HG02870 (cell line): Measurements from ENCODE around the gene CCR5AS.
"Not testable (repeated sequence)": the region's sequence is repeated elsewhere in the genome, so short reads cannot be mapped to it uniquely, and the experiment has no call there.

Source experiments
- ATAC-seq: cut with Tn5 transposase; IDR thresholded peaks from one replicate; pipeline ENCODE4 v1.9.1; 2021; ENCODE audit warnings: mild to moderate bottlenecking, moderate library complexity; ENCODE audit not compliant: unreplicated experiment

Gene CCR5AS

DNA sequence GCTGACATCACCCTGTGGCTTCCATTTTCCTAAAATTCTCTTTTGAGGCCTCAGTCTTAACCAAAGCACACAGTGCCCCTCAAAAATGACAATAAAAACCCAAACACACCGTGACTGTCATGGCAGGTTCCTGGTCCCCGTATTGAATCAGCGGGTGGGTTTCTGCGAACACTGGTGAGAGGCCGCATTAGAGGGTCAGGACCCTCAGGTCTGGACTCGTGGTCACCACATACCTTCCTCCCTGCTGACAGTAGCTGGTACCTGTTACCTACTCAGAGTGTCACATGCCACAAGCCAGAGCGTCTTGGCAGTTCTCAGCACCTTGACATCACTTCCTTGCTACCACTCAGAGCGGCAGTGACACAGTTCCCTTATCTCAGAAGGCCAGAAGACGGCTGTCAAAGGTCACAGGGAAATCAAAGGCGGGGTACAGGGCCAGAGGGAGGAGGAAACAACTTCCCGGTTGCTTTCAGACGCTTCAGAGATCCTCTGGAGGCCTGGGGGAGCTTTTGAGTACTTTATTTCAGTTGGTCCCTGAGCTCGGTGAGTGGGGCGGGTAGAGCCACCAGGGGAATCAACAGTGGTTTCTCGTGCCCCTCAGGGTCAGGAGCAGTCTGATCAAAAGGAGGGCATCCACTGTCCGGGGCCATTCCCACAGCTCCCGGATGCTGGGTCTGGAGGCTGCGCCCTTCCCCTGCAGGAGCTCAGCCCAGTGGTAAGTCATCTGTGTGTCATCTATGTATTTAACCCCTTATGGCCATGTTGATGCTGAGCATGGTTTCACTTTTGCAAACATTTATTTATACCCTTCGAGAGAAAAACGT, at the start of gene CCR5AS, which contains the start of gene CCRL2:
CCR5AS (minus strand) TSS at position 279 of the 824 bp plus-strand sequence.
CCRL2 (plus strand) TSS at position 472 of the 824 bp plus-strand sequence. CDS start 821 bp downstream, outside the sequence.
- ATAC-seq = no peak

GRCh38 chr3:46456118-46456517, 49.3 kb upstream of the CCR5AS start:
- ATAC-seq = no peak

- ATAC-seq = no peak
Measured at GRCh38 chr3:46455231-46456115, 48.6 kb upstream of the CCR5AS start.

GRCh38 chr3:46454606-46455005, 47.7 kb upstream of the CCR5AS start:
- no peak for ATAC-seq

GRCh38 chr3:46454209-46454595, 47.3 kb upstream of the CCR5AS start:
- ATAC-seq = no peak

GRCh38 chr3:46453526-46454208, 46.8 kb upstream of the CCR5AS start:
- no peak for ATAC-seq

DNA sequence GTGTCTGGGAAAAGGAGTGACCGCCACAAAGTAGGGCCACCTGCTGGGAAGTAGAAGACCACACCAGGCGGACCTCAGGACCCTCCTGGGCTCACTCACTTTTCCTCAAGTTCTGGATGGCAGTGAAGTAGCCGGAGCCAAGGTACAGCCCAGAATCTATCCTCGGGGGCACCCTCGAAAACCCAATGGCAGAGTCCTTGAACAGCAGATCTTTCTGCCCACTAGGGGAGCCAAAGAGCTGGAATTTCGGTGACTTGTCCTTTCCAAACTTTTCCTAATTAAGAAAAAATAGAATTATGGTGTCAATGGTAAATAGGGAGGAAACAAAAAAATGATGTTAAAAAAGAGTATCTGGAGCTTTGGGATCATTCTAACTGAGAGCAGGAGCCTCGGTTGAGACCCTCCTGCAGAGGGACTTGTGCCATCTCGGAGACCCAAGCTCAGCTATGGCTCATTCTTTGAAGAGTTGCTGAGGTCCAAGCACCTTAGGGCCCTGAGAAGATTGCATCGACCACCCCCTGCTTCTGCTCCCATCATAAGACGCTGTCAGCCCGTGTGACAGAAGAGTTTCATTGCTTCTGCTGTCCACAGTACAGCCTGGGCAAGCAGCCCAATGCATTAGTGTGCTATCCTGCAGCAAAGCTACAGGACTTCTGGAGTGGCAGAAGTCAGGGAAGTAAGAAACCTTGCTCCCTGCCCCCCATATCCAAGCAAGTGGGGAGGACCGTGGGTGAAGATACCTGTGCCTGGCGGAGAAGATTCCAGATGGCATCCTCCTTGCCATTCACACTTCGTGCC, 43.1 kb upstream of the CCR5AS start:
- no peak for ATAC-seq

DNA sequence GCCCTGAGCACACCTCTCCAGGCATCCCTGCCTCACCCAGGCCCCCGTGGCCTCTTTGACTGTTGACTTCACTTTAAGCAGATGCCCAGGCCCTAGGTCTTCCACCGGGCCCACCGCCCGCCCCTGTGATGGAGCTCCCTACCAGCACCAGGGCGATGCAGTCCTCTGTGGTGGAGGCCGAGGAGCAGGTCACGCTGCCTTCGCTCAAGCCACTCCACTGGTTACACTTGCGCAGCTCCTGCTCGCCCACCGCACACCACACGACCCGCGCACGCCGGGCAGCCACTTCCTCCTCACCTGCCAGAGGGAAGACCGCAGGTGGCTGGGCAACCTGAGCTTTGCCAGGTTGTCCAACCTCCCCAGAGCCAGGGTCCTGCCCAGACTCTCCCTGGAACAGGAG, 41.9 kb upstream of the CCR5AS start:
- ATAC-seq = no peak

- no peak for ATAC-seq
Measured at GRCh38 chr3:46447228-46447985, 40.5 kb upstream of the CCR5AS start.

DNA sequence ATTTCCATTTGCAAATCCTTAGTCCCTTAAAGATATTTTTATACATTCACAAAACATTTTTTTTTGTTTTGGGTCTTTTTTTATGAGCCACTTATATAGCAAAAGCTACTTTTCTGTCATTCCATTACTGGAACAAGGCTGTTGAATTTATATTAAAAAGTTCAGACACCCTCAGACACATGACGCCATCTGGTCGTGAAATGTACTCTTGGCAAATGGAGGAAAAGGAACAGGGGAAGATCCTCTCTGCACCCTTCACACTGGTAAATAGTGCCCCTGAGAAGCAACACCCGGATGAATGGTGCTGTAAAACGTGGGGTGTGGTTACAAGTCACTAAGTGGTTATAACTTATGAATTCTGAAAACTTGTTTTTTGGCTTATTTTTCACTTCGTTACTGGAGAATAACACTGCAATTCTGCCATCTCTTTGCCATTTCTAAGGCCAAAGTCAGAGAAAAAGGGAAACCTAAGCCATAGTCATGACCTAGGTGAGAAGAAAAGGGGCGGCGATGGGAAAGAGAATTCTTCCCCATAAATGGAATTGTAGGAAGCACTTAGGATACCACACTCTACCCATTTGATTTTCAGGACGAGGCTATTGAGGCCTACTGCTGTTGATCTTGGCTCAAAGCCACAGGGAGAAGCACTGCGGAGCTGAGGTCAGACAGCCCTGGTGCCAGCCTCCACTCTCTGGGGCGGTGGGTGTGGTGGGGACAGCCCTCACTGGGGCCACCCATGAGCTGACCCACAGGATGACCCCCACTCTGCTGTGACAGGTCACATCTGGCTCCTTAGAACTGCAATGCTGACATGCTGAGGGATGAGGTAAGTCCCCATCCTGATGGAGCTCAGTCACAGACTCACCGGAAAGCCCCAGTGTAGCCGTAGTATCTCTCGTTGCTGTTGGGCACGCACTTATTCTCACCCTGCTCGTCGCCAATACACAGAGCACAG, 36.0 kb upstream of the CCR5AS start:
- no peak for ATAC-seq

DNA sequence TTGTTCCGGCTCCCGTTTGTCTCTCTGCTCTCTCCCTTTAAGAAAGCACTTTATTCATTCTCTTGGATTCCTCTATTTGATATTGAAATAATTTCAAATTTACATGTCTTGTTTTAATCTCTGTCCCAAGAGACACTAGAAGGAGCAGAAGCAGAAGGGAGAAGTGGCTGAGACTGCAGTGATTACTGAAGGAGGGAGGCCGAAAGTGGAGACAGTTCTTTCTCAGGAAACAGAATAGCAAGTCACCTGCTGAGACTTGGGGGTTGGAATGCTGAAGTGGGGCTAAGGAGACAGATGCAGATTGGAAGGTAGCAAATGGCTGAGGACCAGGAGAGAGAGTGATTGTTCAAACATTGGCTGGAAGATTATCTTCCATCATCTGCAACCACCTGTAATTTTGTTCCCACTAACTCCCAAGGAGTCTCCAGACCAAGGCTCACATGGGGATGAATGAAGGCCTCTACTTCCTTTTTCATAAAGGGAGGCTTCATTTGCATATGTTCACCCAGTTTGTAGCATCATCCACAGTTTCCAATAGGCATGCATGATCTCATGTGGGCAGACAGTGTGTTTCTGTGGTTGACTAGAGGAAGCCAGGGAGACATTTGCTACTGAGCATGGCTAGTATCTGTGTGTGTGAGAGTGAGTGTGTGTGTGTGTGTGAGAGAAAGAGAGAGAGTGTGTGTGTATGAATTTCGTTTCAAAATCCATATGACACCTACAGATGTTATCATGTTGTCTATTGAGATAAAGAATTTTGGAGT, 33.8 kb upstream of the CCR5AS start:
- no peak for ATAC-seq

GRCh38 chr3:46438831-46439230, 32.0 kb upstream of the CCR5AS start:
- ATAC-seq = no peak

GRCh38 chr3:46435081-46435726, 28.3 kb upstream of the CCR5AS start:
- ATAC-seq = no peak

DNA sequence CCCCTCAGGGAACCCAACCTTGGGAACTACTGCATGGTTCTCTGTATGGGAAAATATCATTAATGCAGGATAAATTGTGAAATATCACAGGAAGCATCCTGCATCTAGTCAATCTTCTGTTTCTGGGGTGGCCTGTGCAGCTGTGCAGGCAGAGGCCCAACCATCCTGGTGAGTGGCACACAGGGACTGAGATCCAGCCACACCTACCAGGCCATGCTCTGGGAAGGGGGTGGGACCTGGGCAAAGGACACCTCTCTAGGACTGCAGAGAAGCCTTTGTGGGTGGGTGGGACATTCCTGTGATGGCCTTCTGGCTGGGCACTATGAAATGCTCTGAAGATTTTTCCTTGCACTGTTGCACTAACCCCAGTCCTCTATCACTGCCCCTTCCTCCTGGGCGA, 27.0 kb upstream of the CCR5AS start:
- no peak for ATAC-seq

DNA sequence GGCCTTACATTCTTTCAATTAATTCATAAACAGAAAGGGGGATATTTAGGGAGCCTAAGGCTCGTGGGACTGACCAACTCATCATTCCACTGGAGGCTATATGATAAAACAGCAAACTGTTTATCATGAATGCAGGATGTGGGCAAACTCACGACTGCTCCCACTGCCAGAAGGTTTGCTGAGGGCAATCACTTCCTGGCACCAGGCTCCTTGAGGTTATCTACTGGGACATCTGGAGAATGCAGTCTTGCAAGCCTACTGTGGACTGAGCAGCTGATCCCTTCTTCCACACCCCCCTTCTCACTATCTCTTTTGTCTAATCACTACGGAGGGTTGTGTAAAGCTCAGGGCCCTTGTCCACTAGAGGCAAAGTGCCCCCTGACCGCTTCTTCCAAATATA, 26.3 kb upstream of the CCR5AS start:
- not testable (repeated sequence) for ATAC-seq

DNA sequence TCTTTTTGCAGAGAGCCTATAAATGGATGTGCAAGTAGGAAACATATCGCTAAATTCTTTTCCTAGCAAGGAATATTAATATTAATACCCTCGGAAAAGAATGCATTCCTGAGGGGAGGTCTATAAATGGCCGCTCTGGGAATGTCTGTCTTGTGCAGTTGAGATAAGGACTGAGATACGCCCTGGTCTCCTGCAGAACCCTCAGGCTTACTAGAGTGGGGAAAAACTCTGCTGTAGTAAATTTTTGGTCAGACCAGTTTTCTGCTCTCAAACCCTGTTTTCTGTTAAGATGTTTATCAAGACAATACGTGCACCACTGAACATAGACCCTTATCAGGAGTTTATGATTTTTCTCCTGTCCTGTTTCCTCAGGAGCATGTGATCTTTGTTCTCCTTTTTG, 25.0 kb upstream of the CCR5AS start:
- not testable (repeated sequence) for ATAC-seq

- not testable (repeated sequence) for ATAC-seq
Measured at GRCh38 chr3:46430879-46431278, 24.0 kb upstream of the CCR5AS start.
